ENCODE measurements around the gene SEC23B. TPM values are rescaled to one million over a fixed set of nuclear protein-coding genes. Genes with fewer than 3 reads are reported as not detected.
A peak's percentile ranks its signal among the peaks of the same experiment; 100 is the strongest.

SEC23B gene
- total and polyA plus RNA-seq, 2 of the 13 experiments (the other 11 are each of a cell fraction or from before 2014, with no cell fraction given), result 114 to 120 TPM

- TF ChIP-seq MYC (CRISPR knock-in tag; IDR thresholded peaks at IDR 0.05; ENCODE audit: borderline replicate concordance) (no peak; the same call in 1 of the 2 replicates), ZNF296 (CRISPR knock-in tag; conservative IDR thresholded peaks at IDR 0.05) (no peak), ZNF790 (CRISPR knock-in tag; IDR thresholded peaks at IDR 0.05; ENCODE audit: borderline replicate concordance) (no peak), EEA1 (CRISPR knock-in tag; IDR thresholded peaks at IDR 0.05; ENCODE audit: borderline replicate concordance) (0 out of 2 replicates have a peak, but pooled peaks have one; percentile 46), NFE2 (CRISPR knock-in tag; IDR thresholded peaks at IDR 0.05) (no peak), RELA (CRISPR knock-in tag; IDR thresholded peaks at IDR 0.05) (no peak), ISL2 (CRISPR knock-in tag; IDR thresholded peaks at IDR 0.05) (no peak), RBM39 (IDR thresholded peaks at IDR 0.05; ENCODE audit: low read depth, low read length, poor library complexity, severe bottlenecking) (no peak), THAP7 (CRISPR knock-in tag; IDR thresholded peaks at IDR 0.05) (no peak), ATF5 (CRISPR knock-in tag; IDR thresholded peaks at IDR 0.05; ENCODE audit: low read depth) (0 out of 2 replicates have a peak, but pooled peaks have one; percentile 43), MAZ (IDR thresholded peaks at IDR 0.05; ENCODE audit: borderline replicate concordance, low read depth, low read length) (no peak), MAZ (CRISPR knock-in tag; IDR thresholded peaks at IDR 0.05; ENCODE audit: low read depth) (no peak), ZIK1 (CRISPR knock-in tag; IDR thresholded peaks at IDR 0.05; ENCODE audit: borderline replicate concordance, low read depth) (no peak), ZNF224 (CRISPR knock-in tag; IDR thresholded peaks at IDR 0.05) (no peak), ZNF766 (CRISPR knock-in tag; IDR thresholded peaks at IDR 0.05; ENCODE audit: borderline replicate concordance) (0 out of 2 replicates have a peak, but pooled peaks have one; percentile 0), NR2C2 (CRISPR knock-in tag; IDR thresholded peaks at IDR 0.05; ENCODE audit: borderline replicate concordance) (peak; percentile 68), TBX2 (CRISPR knock-in tag; IDR thresholded peaks at IDR 0.05; ENCODE audit: borderline replicate concordance) (no peak), HIVEP1 (CRISPR knock-in tag; IDR thresholded peaks at IDR 0.05) (no peak), IRF1 (CRISPR knock-in tag; IDR thresholded peaks at IDR 0.05; ENCODE audit: low read depth) (0 out of 2 replicates have a peak, but pooled peaks have one; percentile 40), ZNF460 (CRISPR knock-in tag; IDR thresholded peaks at IDR 0.05; ENCODE audit: borderline replicate concordance) (no peak), ZNF512 (CRISPR knock-in tag; IDR thresholded peaks at IDR 0.05) (0 out of 2 replicates have a peak, but pooled peaks have one; percentile 33), ZNF775 (CRISPR knock-in tag; IDR thresholded peaks at IDR 0.05; ENCODE audit: borderline replicate concordance) (no peak), SMAD9 (CRISPR knock-in tag; IDR thresholded peaks at IDR 0.05) (no peak), HDAC1 (CRISPR knock-in tag; IDR thresholded peaks at IDR 0.05) (no peak), STAT5B (CRISPR knock-in tag; IDR thresholded peaks at IDR 0.05) (no peak), NFIC (IDR thresholded peaks at IDR 0.05; ENCODE audit: low read length) (no peak), SMAD1 (CRISPR knock-in tag; IDR thresholded peaks at IDR 0.05; ENCODE audit: borderline replicate concordance, low read depth) (no peak), TEAD3 (CRISPR knock-in tag; optimal IDR thresholded peaks at IDR 0.05; ENCODE audit: borderline replicate concordance) (no peak), TBP (CRISPR knock-in tag; IDR thresholded peaks at IDR 0.05) (no peak), SP4 (CRISPR knock-in tag; IDR thresholded peaks at IDR 0.05) (no peak)
Measured at GRCh38 chr20:18466574-18466893, 41.2 kb upstream of the SEC23B start (continued).
